Activated naive CD4-positive, alpha-beta T cell (primary cell): ENCODE results near the gene CNTN6.
"Not testable (repeated sequence)": the region's sequence is repeated elsewhere in the genome, so short reads cannot be mapped to it uniquely, and the experiment has no call there.

Experiments
- DNase-seq, 4 experiments: peaks; one replicate each; lab custom pipeline; 2025; lab: John Stamatoyannopoulos, UW

CNTN6 gene

GRCh38 chr3:1288805-1289494, 196.1 kb downstream of the CNTN6 start:
- no peak for DNase-seq

GRCh38 chr3:1292571-1293071, 199.8 kb downstream of the CNTN6 start:
- DNase-seq, result no peak

GRCh38 chr3:1294586-1294985, 201.8 kb downstream of the CNTN6 start:
- DNase-seq, result no peak

GRCh38 chr3:1318296-1319005, 225.6 kb downstream of the CNTN6 start:
- no peak for DNase-seq

- no peak for DNase-seq
These were observed 233.7 kb downstream of the CNTN6 start for GRCh38 chr3:1326546-1326945.

- DNase-seq, result no peak
These were observed 237.3 kb downstream of the CNTN6 start for GRCh38 chr3:1330107-1330506.

GRCh38 chr3:1346386-1346785, 253.6 kb downstream of the CNTN6 start:
- no peak for DNase-seq

GRCh38 chr3:1348547-1348946, 255.7 kb downstream of the CNTN6 start:
- DNase-seq, result no peak

- no peak for DNase-seq
These were observed 258.1 kb downstream of the CNTN6 start for GRCh38 chr3:1350885-1351284.

- DNase-seq, result no peak
These were observed 262.9 kb downstream of the CNTN6 start for GRCh38 chr3:1355691-1356090.

- DNase-seq, result no peak
These were observed 263.3 kb downstream of the CNTN6 start for GRCh38 chr3:1356101-1356500.

GRCh38 chr3:1365528-1365927, 272.7 kb downstream of the CNTN6 start:
- no peak for DNase-seq

- no peak for DNase-seq
These were observed 281.6 kb downstream of the CNTN6 start for GRCh38 chr3:1374471-1374870.

- no peak for DNase-seq
These were observed 282.3 kb downstream of the CNTN6 start for GRCh38 chr3:1375145-1375544.

GRCh38 chr3:1380926-1381646, 288.3 kb downstream of the CNTN6 start:
- no peak for DNase-seq

GRCh38 chr3:1381647-1382036, 288.8 kb downstream of the CNTN6 start:
- DNase-seq, result no peak

- not testable (repeated sequence) for DNase-seq
These were observed 294.6 kb downstream of the CNTN6 start for GRCh38 chr3:1387396-1387905.

GRCh38 chr3:1394188-1394587, 301.4 kb downstream of the CNTN6 start:
- DNase-seq, result no peak

GRCh38 chr3:1400571-1400970, 307.7 kb downstream of the CNTN6 start:
- no peak for DNase-seq

GRCh38 chr3:1404270-1404962, 311.6 kb downstream of the CNTN6 start:
- DNase-seq, result no peak

GRCh38 chr3:1406250-1406649, 313.4 kb downstream of the CNTN6 start:
- DNase-seq, result no peak

GRCh38 chr3:1421577-1421976, 328.8 kb downstream of the CNTN6 start:
- no peak for DNase-seq
